CD14-positive monocyte (primary cell): Measurements from ENCODE around the gene OR10X1. TPM values are rescaled to one million over a fixed set of nuclear protein-coding genes. Genes with fewer than 3 reads are reported as not detected.
A peak's percentile ranks its signal among the peaks of the same experiment; 100 is the strongest.

Source experiments
- DNase-seq, 3 donors: peaks; one replicate each; pipeline ENCODE4 v3.0.0-alpha.2; 2011 to 2022
- H2AFZ ChIP-seq: 2 replicates; pipeline ENCODE4 v1.6.0; 2012; ENCODE audit warnings: mild to moderate bottlenecking, low read depth, low read length, inconsistent platforms; ENCODE audit not compliant: insufficient read depth, poor library complexity, severe bottlenecking
- H3K27ac ChIP-seq, 2 donors: 1 replicate in 1 of 2; 2 replicates in 1 of 2; pipeline ENCODE4 v1.5.1; 2012 to 2013; ENCODE audit warnings: low read length in 2 of 2, control low read depth in 1 of 2, inconsistent platforms in 1 of 2, low read depth in 1 of 2, mild to moderate bottlenecking in 1 of 2
- H3K27me3 ChIP-seq, 2 donors: one replicate each; pipeline versions ENCODE4 v1.6.0 to v1.6.1; 2011 to 2013; ENCODE audit warnings: low read length in 2 of 2; ENCODE audit not compliant: control insufficient read depth in 2 of 2, insufficient read depth in 2 of 2
- H3K36me3 ChIP-seq, 2 donors: replicated peaks in 1 of 2; 1 replicate in 1 of 2; 2 replicates in 1 of 2; pipeline versions ENCODE4 v1.5.1 to v1.6.1; 2012 to 2013; ENCODE audit warnings: low read length in 2 of 2, control low read depth in 1 of 2, inconsistent platforms in 1 of 2, mild to moderate bottlenecking in 1 of 2; ENCODE audit not compliant: insufficient read depth in 2 of 2, control insufficient read depth in 1 of 2
- H3K4me1 ChIP-seq, 2 donors: 1 replicate in 1 of 2; 2 replicates in 1 of 2; pipeline versions ENCODE4 v1.5.1 to v1.6.1; 2012 to 2013; ENCODE audit warnings: low read length in 2 of 2, control low read depth in 1 of 2, inconsistent platforms in 1 of 2, mild to moderate bottlenecking in 1 of 2, moderate library complexity in 1 of 2; ENCODE audit not compliant: insufficient read depth in 2 of 2, control insufficient read depth in 1 of 2
- H3K4me2 ChIP-seq: replicated peaks from 2 replicates; pipeline ENCODE3; 2012; ENCODE audit warnings: low read length, moderate library complexity, mild to moderate bottlenecking; ENCODE audit not compliant: poor library complexity, severe bottlenecking; ENCODE audit errors: extremely low read depth
- H3K4me3 ChIP-seq, 3 experiments: fragments of 200-600 bp in 1 of 3; sonication (generic) in 1 of 3; replicated peaks in 1 of 3; 1 replicate in 2 of 3; 2 replicates in 1 of 3; pipeline ENCODE4 v1.5.1; 2011 to 2013; ENCODE audit warnings: low read length in 3 of 3, mild to moderate bottlenecking in 3 of 3, control low read depth in 2 of 3, low read depth in 2 of 3, inconsistent platforms in 1 of 3, moderate library complexity in 1 of 3
- H3K79me2 ChIP-seq: 2 replicates; pipeline ENCODE4 v1.6.0; 2012; ENCODE audit warnings: mild to moderate bottlenecking, control low read depth, inconsistent platforms, low read length, moderate library complexity; ENCODE audit not compliant: insufficient read depth
- H3K9ac ChIP-seq: 2 replicates; pipeline ENCODE4 v1.6.0; 2017; ENCODE audit warnings: low read length, mild to moderate bottlenecking; ENCODE audit not compliant: insufficient read depth, poor library complexity, severe bottlenecking
- H3K9me3 ChIP-seq, 2 donors: replicated peaks in 1 of 2; 1 replicate in 1 of 2; 2 replicates in 1 of 2; pipeline versions ENCODE4 v1.5.1 to v1.6.1; 2012 to 2013; ENCODE audit warnings: low read length in 2 of 2, control low read depth in 1 of 2; ENCODE audit not compliant: control insufficient read depth in 1 of 2, insufficient read depth in 1 of 2
- H4K20me1 ChIP-seq: 2 replicates; pipeline ENCODE4 v1.6.0; 2012; ENCODE audit warnings: mild to moderate bottlenecking, low read length, control low read depth, moderate library complexity; ENCODE audit not compliant: insufficient read depth
- H3K27ac Mint-ChIP-seq, 7 donors: one replicate each; pipeline ENCODE4 v1.8.0; 2020; ENCODE audit warnings: mild to moderate bottlenecking in 7 of 7, mixed read lengths in 7 of 7, moderate library complexity in 6 of 7, inconsistent platforms in 2 of 7
- H3K27me3 Mint-ChIP-seq, 3 donors: one replicate each; pipeline ENCODE4 v1.8.0; 2021 to 2022; ENCODE audit warnings: low read depth in 3 of 3, mild to moderate bottlenecking in 3 of 3, mixed read lengths in 3 of 3, moderate library complexity in 3 of 3, inconsistent platforms in 1 of 3
- H3K36me3 Mint-ChIP-seq, 2 donors: one replicate each; pipeline ENCODE4 v1.8.0; 2020; ENCODE audit warnings: mixed read lengths in 2 of 2, inconsistent platforms in 1 of 2, mild to moderate bottlenecking in 1 of 2
- H3K4me1 Mint-ChIP-seq: one replicate; pipeline ENCODE4 v1.8.0; 2020; ENCODE audit warnings: mild to moderate bottlenecking, mixed read lengths
- H3K4me3 Mint-ChIP-seq, 2 donors: one replicate each; pipeline ENCODE4 v1.8.0; 2020; ENCODE audit warnings: mild to moderate bottlenecking in 2 of 2, mixed read lengths in 2 of 2, moderate library complexity in 1 of 2
- H3K9me3 Mint-ChIP-seq, 7 donors: one replicate each; pipeline ENCODE4 v1.8.0; 2020 to 2022; ENCODE audit warnings: mixed read lengths in 7 of 7, mild to moderate bottlenecking in 6 of 7, moderate library complexity in 6 of 7, inconsistent platforms in 2 of 7
- CTCF ChIP-seq: fragments of 200-600 bp; IDR thresholded peaks from one replicate; pipeline ENCODE4 v1.8.0; 2022; ENCODE audit warnings: antibody characterized with exemption, mild to moderate bottlenecking
- WGBS: methylation state at CpG from one replicate; pipeline ENCODE4 v1.1.5; 2013; ENCODE audit warnings: missing lambda C conversion rate; ENCODE audit not compliant: insufficient coverage; 5-methylcytosine and 5-hydroxymethylcytosine counted together
- intact Hi-C, 2 donors: fragments of 100-400 bp; cut with micrococcal nuclease; formaldehyde crosslinking; loops; one replicate each; pipeline versions ENCODE4 v1.15.0 to v1.15.1; 2023
- polyA plus RNA-seq, 3 donors: library from polyadenylated mRNA; depleted of rRNA in 1 of 3; unstranded in 2 of 3; stranded (reverse) in 1 of 3; fragments of 300-500 nt in 2 of 3; fragments of >200 nt in 1 of 3; fragmentation: Illumina TruSeq in 2 of 3; gene quantifications; 1 replicate in 2 of 3; 2 replicates in 1 of 3; pipeline ENCODE4 v1.2.3, GENCODE V29; 2012 to 2021

Gene OR10X1
- polyA plus RNA-seq, 3 donors, result not detected

GRCh38 chr1:158563853-158564252, 15.8 kb downstream of the OR10X1 start:
- Histone ChIP-seq H3K27ac (peak overlapping the region in 1 of 2 donors; percentile 79), H3K36me3 (no peaks in the 10 kb centered on the region), H3K27me3 (no peaks in the 10 kb centered on the region), H3K79me2 (no peaks in the 10 kb centered on the region), H3K4me3 (peak overlapping the region in 1 of 3 experiments; percentile 42), H4K20me1 (no peaks in the 10 kb centered on the region), H2AFZ (no peak overlapping the region), H3K9ac (no peak overlapping the region), H3K4me1 (peaks cover 13 to 15% of the 10 kb centered on the region in 2 donors), H3K9me3 (peaks cover 0 to 7% of the 10 kb centered on the region in 2 donors), H3K4me2 (peak overlapping the region; percentile 52)
- H3K4me3 Mint-ChIP-seq, result no peak overlapping the region
- no peaks in the 10 kb centered on the region for H3K36me3 Mint-ChIP-seq
- H3K27me3 Mint-ChIP-seq, result peaks cover 0 to 2% (median 0%) of the 10 kb centered on the region in 3 donors
- peak overlapping the region; percentile 46 to 90 (median 77) for H3K27ac Mint-ChIP-seq
- intact Hi-C loops, result no loop called here
- WGBS, result no CpG with 5 or more reads among the region's 2 CpGs
- H3K9me3 Mint-ChIP-seq, result peaks cover 3 to 12% (median 9%) of the 10 kb centered on the region in 7 donors
- H3K4me1 Mint-ChIP-seq, result peaks cover 15% of the 10 kb centered on the region
- peak in 2 of 3 donors; percentile 3 to 15 for DNase-seq
- TF ChIP-seq CTCF, result no peak

GRCh38 chr1:158559696-158560095, 20.0 kb downstream of the OR10X1 start:
- no peak overlapping the region for H3K27ac ChIP-seq
- no peaks in the 10 kb centered on the region for H3K36me3 Mint-ChIP-seq
- H3K79me2 ChIP-seq, result no peaks in the 10 kb centered on the region
- no peak overlapping the region for H3K4me2 ChIP-seq
- no peak overlapping the region for H3K4me3 Mint-ChIP-seq
- H2AFZ ChIP-seq, result no peak overlapping the region
- peaks cover 0 to 2% (median 0%) of the 10 kb centered on the region in 3 donors for H3K27me3 Mint-ChIP-seq
- H3K4me3 ChIP-seq, result no peak overlapping the region
- no peak overlapping the region for H3K27ac Mint-ChIP-seq
- H3K9me3 ChIP-seq, result peaks cover 0 to 7% of the 10 kb centered on the region in 2 donors
- TF ChIP-seq CTCF, result no peak
- DNase-seq, result no peak
- H3K9me3 Mint-ChIP-seq, result peaks cover 1 to 12% (median 6%) of the 10 kb centered on the region in 7 donors
- no peak overlapping the region for H3K9ac ChIP-seq
- intact Hi-C loops, result no loop called here
- H3K36me3 ChIP-seq, result no peaks in the 10 kb centered on the region
- WGBS, result no CpG with 5 or more reads among the region's 1 CpG
- peaks cover 14% of the 10 kb centered on the region for H3K4me1 Mint-ChIP-seq
- H3K4me1 ChIP-seq, result peaks cover 9 to 11% of the 10 kb centered on the region in 2 donors
- no peaks in the 10 kb centered on the region for H4K20me1 ChIP-seq
- H3K27me3 ChIP-seq, result no peaks in the 10 kb centered on the region
